GM13977 (cell line): ENCODE measurements around the gene VMP1.

Experiments
- DNase-seq: peaks from one replicate; pipeline ENCODE4 v3.0.0; 2012; ENCODE audit warnings: low spot score
- CTCF ChIP-seq: IDR thresholded peaks from 2 replicates; pipeline ENCODE4 v1.5.1; 2012; ENCODE audit warnings: mild to moderate bottlenecking, control low read depth; ENCODE audit not compliant: insufficient read depth; ENCODE audit errors: extremely low read depth, missing control alignments
- in situ Hi-C: fragments of 300-500 bp; cut with MboI; formaldehyde crosslinking; loops from one replicate; pipeline ENCODE4 v1.12.0; 2022; ENCODE audit warnings: low sequenced_read_pairs, low pct_unique_long_range_greater_than_20kb, mixed read lengths, inconsistent platforms; ENCODE audit not compliant: unreplicated experiment

Gene VMP1

DNA sequence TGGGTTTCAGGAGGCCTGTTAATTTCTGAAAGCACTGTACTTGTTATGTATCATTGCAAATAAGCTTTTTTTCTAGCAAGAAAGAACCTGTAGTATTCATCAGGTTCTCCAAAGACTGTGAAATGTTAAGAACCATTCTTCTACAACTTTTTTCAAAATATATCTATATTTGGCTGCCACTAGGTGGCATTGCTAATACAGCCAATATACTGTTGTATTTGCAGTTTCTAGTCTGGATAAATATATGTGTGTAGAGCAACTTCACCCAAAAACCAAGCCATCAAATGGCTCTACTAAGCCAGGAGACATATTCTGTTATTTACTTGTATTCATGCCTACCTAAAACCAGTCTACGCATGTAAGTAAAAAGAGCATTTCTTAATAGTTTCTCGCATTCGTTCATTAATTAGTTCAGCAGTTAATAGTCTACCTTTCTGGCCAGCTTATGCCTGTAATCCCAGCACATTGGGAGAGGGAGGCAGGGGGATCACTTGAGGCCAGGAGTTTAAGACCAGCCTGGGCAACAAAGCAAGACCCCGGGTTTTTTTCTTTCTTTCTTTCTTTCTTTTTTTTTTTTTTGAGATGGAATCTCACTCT, 39.5 kb downstream of the VMP1 start:
- peak; percentile 65 for TF ChIP-seq CTCF
- in situ Hi-C loops: loop anchor here (10.0 to 25.0 kb wide), 2 partner anchors 118 to 315 kb away; no protein-coding TSS in a partner anchor
- DNase-seq: peak; percentile 36

GRCh38 chr17:59748591-59748990, 41.1 kb downstream of the VMP1 start:
- no peak for TF ChIP-seq CTCF
- in situ Hi-C loops: loop anchor here (10.0 to 25.0 kb wide), 2 partner anchors 116 to 314 kb away; no protein-coding TSS in a partner anchor
- no peak for DNase-seq

DNA sequence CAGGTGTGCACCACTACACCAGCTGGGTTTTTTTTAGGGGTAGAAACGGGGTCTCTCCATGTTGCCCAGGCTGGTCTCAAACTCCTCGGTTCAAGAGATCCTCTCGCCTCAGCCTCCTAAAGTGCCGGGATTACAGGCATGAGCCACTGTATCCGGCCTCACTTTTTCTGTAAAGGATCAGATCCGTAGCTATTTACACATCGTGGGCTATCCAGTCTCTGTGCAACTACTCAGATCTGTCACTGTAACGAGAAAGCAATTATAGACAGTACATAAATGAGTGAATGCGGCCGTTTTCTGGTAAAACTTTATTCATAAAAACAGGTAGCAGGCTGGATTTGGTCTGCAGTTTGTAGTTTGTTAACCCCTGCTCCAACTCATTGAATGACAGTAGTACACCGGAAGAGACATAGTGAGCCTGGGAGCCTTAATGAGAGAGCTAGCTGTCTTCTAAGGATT, 44.5 kb downstream of the VMP1 start:
- in situ Hi-C loops: no loop called here
- TF ChIP-seq CTCF: no peak
- DNase-seq: no peak

- DNase-seq: no peak
- in situ Hi-C loops: no loop called here
- TF ChIP-seq CTCF: no peak
Measured at GRCh38 chr17:59752446-59752845, 45.0 kb downstream of the VMP1 start.

DNA sequence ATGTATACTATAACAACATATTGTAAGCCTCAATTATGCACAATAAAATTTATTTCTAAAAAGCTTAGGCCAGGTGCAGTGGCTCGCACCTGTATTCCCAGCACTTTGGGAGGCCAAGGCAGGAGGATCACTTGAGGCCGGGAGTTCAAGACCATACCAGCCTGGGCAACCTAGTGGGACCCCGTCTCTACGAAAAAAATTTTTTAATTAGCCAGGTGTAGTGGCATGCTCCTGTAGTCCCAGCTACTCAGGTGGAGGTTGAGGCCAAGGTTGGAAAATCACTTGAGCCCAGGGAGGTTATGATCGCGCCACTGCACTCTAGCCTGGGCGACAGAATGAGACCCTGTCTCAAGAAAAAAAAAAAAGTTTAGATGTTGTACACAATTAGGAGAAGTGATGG, 45.5 kb downstream of the VMP1 start:
- in situ Hi-C loops: no loop called here
- no peak for DNase-seq
- TF ChIP-seq CTCF: no peak

- in situ Hi-C loops: no loop called here
Measured at GRCh38 chr17:59753522-59754467, 46.3 kb downstream of the VMP1 start.

More at GRCh38 chr17:59753522-59754467, 46.3 kb downstream of the VMP1 start:
- DNase-seq: peak; percentile 61
- TF ChIP-seq CTCF: peak; percentile 52
